ENCODE measurements around the gene IMMP2L. TPM values are rescaled to one million over a fixed set of nuclear protein-coding genes. Genes with fewer than 3 reads are reported as not detected.
A peak's percentile ranks its signal among the peaks of the same experiment; 100 is the strongest.

Gene IMMP2L
- total RNA-seq, 1 donor from 2014 or later, result 16.7 TPM

DNA sequence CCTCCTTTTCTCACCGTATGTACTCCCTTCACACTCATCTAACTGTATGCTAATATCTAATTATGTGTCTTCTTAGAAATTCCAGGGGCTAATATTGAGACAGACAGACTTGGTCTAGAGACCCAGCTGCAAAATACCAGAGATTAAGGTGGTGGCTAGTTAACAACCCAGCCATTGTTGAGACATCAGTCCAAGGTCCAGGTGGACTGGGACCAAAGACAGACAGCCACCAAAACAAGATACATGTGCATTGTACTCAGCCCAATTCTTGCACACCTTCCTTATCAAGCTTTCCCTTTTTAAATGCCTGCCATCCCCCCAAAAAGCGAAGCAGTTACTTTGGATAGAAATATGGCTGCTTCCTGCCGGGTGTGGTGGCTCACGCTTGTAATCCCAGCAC, 514.7 kb downstream of the IMMP2L start:
- Mint-ChIP-seq H3K27me3 (no peaks in the 10 kb centered on the region), H3K4me1 (peaks cover 13% of the 10 kb centered on the region), H3K36me3 (ENCODE audit: low read depth) (peaks cover 9% of the 10 kb centered on the region), H3K9me3 (peaks cover 14% of the 10 kb centered on the region), H3K27ac (no peak overlapping the region), H3K4me3 (no peak overlapping the region)
- intact Hi-C loops (cut with micrococcal nuclease), result no loop called here
- DNase-seq, result no peak

DNA sequence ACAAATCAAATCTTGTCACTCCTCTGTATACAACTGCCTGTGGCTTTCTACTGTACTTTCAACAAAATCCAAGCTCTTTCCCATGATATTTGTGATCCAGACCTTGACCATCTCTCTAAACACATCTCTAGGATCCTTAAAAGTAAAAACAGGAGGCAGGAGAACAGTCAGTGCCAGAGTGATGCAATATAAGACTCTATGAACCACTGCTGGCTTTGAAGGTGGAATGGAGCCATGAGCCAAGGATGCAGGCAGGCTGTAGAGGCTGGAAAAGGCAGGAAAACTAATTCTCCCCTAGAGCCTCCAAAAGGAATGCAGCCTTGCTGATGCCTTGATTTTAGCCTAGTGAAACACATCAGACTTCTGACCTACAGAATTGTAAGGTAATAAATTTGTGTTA, 516.8 kb downstream of the IMMP2L start:
- no peak overlapping the region for H3K4me3 Mint-ChIP-seq
- peaks cover 13% of the 10 kb centered on the region for H3K4me1 Mint-ChIP-seq
- peaks cover 6% of the 10 kb centered on the region for H3K36me3 Mint-ChIP-seq (ENCODE audit: low read depth)
- no peak for DNase-seq
- H3K9me3 Mint-ChIP-seq, result peaks cover 10% of the 10 kb centered on the region
- intact Hi-C loops (cut with micrococcal nuclease), result no loop called here
- H3K27me3 Mint-ChIP-seq, result no peaks in the 10 kb centered on the region
- no peak overlapping the region for H3K27ac Mint-ChIP-seq

- Mint-ChIP-seq H3K4me1 (peaks cover 11% of the 10 kb centered on the region), H3K27ac (no peak overlapping the region), H3K4me3 (no peak overlapping the region), H3K36me3 (ENCODE audit: low read depth) (peaks cover 4% of the 10 kb centered on the region), H3K9me3 (peaks cover 10% of the 10 kb centered on the region), H3K27me3 (no peaks in the 10 kb centered on the region)
- intact Hi-C loops (cut with micrococcal nuclease), result no loop called here
- no peak for DNase-seq
These were observed 518.7 kb downstream of the IMMP2L start for GRCh38 chr7:111043561-111043960.

- no peak overlapping the region for H3K27ac Mint-ChIP-seq
- H3K4me1 Mint-ChIP-seq, result peaks cover 17% of the 10 kb centered on the region
- no peak overlapping the region for H3K4me3 Mint-ChIP-seq
- peaks cover 7% of the 10 kb centered on the region for H3K9me3 Mint-ChIP-seq
- no peak for DNase-seq
- no peaks in the 10 kb centered on the region for H3K27me3 Mint-ChIP-seq
- intact Hi-C loops (cut with micrococcal nuclease), result no loop called here
- peaks cover 4% of the 10 kb centered on the region for H3K36me3 Mint-ChIP-seq (ENCODE audit: low read depth)
These were observed 519.5 kb downstream of the IMMP2L start for GRCh38 chr7:111042842-111043241.

- DNase-seq, result no peak
- H3K9me3 Mint-ChIP-seq, result peaks cover 3% of the 10 kb centered on the region
- H3K27ac Mint-ChIP-seq, result peak overlapping the region; percentile 35
- H3K27me3 Mint-ChIP-seq, result no peaks in the 10 kb centered on the region
- H3K4me1 Mint-ChIP-seq, result peaks cover 17% of the 10 kb centered on the region
- intact Hi-C loops (cut with micrococcal nuclease), result no loop called here
- H3K4me3 Mint-ChIP-seq, result peak overlapping the region; percentile 24
- H3K36me3 Mint-ChIP-seq (ENCODE audit: low read depth), result peaks cover 2% of the 10 kb centered on the region
These were observed 520.7 kb downstream of the IMMP2L start for GRCh38 chr7:111041577-111041976.

GRCh38 chr7:111038185-111038584, 524.1 kb downstream of the IMMP2L start:
- H3K4me3 Mint-ChIP-seq, result no peak overlapping the region

GRCh38 chr7:111031916-111032315, 530.4 kb downstream of the IMMP2L start:
- peaks cover 7% of the 10 kb centered on the region for H3K36me3 Mint-ChIP-seq (ENCODE audit: low read depth)
- no peaks in the 10 kb centered on the region for H3K27me3 Mint-ChIP-seq
- H3K9me3 Mint-ChIP-seq, result no peaks in the 10 kb centered on the region
- H3K4me1 Mint-ChIP-seq, result peaks cover 34% of the 10 kb centered on the region
- DNase-seq, result no peak
- intact Hi-C loops (cut with micrococcal nuclease), result no loop called here
- H3K27ac Mint-ChIP-seq, result no peak overlapping the region
- no peak overlapping the region for H3K4me3 Mint-ChIP-seq

More at GRCh38 chr7:111038185-111038584, 524.1 kb downstream of the IMMP2L start:
- no peaks in the 10 kb centered on the region for H3K27me3 Mint-ChIP-seq
- no peaks in the 10 kb centered on the region for H3K36me3 Mint-ChIP-seq (ENCODE audit: low read depth)
- no peak for DNase-seq
- no peaks in the 10 kb centered on the region for H3K9me3 Mint-ChIP-seq
- intact Hi-C loops (cut with micrococcal nuclease), result no loop called here
- H3K4me1 Mint-ChIP-seq, result peaks cover 14% of the 10 kb centered on the region
- H3K27ac Mint-ChIP-seq, result no peak overlapping the region

GRCh38 chr7:111030336-111030735, 532.0 kb downstream of the IMMP2L start:
- H3K36me3 Mint-ChIP-seq (ENCODE audit: low read depth), result peaks cover 9% of the 10 kb centered on the region
- H3K27me3 Mint-ChIP-seq, result no peaks in the 10 kb centered on the region
- DNase-seq, result no peak
- peaks cover 3% of the 10 kb centered on the region for H3K9me3 Mint-ChIP-seq
- H3K4me3 Mint-ChIP-seq, result peak overlapping the region; percentile 68
- peaks cover 48% of the 10 kb centered on the region for H3K4me1 Mint-ChIP-seq
- intact Hi-C loops (cut with micrococcal nuclease), result no loop called here
- H3K27ac Mint-ChIP-seq, result peak overlapping the region; percentile 96

- peaks cover 3% of the 10 kb centered on the region for H3K9me3 Mint-ChIP-seq
- H3K27ac Mint-ChIP-seq, result peak overlapping the region; percentile 96
- H3K4me1 Mint-ChIP-seq, result peaks cover 54% of the 10 kb centered on the region
- peak; percentile 75 for DNase-seq
- H3K4me3 Mint-ChIP-seq, result peak overlapping the region; percentile 68
- intact Hi-C loops (cut with micrococcal nuclease), result loop anchor here (1.0 to 5.0 kb wide), 8 partner anchors 16 to 203 kb away; no protein-coding TSS in a partner anchor
- no peaks in the 10 kb centered on the region for H3K27me3 Mint-ChIP-seq
- peaks cover 9% of the 10 kb centered on the region for H3K36me3 Mint-ChIP-seq (ENCODE audit: low read depth)
These were observed 532.6 kb downstream of the IMMP2L start for GRCh38 chr7:111029574-111030251.

DNA sequence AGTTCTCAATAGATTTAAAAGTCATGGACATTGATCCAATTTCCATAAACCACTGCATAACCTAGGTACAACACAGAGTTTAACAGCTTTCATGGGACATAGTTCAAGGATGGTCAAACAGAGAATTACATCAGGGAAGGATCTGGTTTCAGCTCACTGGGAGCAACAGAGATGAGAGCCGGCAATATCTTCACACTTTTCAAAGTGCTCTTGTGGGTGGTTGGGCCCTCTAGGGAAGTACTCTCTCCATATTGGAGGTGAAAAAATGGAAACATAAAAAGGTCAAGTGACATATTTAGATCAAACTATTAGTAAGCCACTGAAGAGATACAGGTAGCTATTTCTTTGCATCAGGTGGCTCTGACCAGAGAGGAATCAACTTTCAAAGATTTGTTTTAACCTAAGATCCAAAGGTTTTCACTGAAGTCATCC, 533.1 kb downstream of the IMMP2L start:
- intact Hi-C loops (cut with micrococcal nuclease), result loop anchor here (1.0 to 5.0 kb wide), 8 partner anchors 16 to 203 kb away; no protein-coding TSS in a partner anchor
- no peak for DNase-seq

DNA sequence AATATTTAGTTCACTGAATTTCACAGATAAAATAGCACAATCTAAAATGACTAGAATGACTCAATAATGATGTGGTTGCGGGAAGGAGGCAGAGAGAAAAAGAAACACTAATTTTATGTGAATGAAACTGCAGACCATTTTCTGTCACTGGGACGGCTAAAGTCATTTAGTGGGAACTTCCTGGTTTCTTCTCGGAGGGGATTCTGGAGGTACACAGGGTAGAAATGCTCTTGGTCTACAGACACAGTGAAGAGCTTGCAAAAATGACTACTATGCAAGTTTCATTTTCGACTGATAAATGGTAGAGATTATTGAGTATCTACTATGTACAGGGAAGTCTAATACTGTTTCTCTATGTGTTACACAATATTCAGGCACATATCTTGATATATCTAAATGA, 534.9 kb downstream of the IMMP2L start:
- H3K36me3 Mint-ChIP-seq (ENCODE audit: low read depth), result peaks cover 18% of the 10 kb centered on the region
- peak overlapping the region; percentile 73 for H3K27ac Mint-ChIP-seq
- intact Hi-C loops (cut with micrococcal nuclease), result loop anchor here (5.0 kb wide), 3 partner anchors 110 to 205 kb away; no protein-coding TSS in a partner anchor
- no peak for DNase-seq
- peaks cover 3% of the 10 kb centered on the region for H3K9me3 Mint-ChIP-seq
- peak overlapping the region; percentile 66 for H3K4me3 Mint-ChIP-seq
- peaks cover 69% of the 10 kb centered on the region for H3K4me1 Mint-ChIP-seq
- no peaks in the 10 kb centered on the region for H3K27me3 Mint-ChIP-seq

More for the DNA sequence above, 533.1 kb downstream of the IMMP2L start:
- peak overlapping the region; percentile 68 for H3K4me3 Mint-ChIP-seq
- no peaks in the 10 kb centered on the region for H3K27me3 Mint-ChIP-seq
- peak overlapping the region; percentile 96 for H3K27ac Mint-ChIP-seq
- H3K4me1 Mint-ChIP-seq, result peaks cover 60% of the 10 kb centered on the region
- peaks cover 3% of the 10 kb centered on the region for H3K9me3 Mint-ChIP-seq
- H3K36me3 Mint-ChIP-seq (ENCODE audit: low read depth), result peaks cover 10% of the 10 kb centered on the region

GRCh38 chr7:111026806-111027205, 535.5 kb downstream of the IMMP2L start:
- intact Hi-C loops (cut with micrococcal nuclease), result loop anchor here (5.0 kb wide), 3 partner anchors 110 to 205 kb away; no protein-coding TSS in a partner anchor
- H3K36me3 Mint-ChIP-seq (ENCODE audit: low read depth), result peaks cover 18% of the 10 kb centered on the region
- H3K4me3 Mint-ChIP-seq, result peak overlapping the region; percentile 40

DNA sequence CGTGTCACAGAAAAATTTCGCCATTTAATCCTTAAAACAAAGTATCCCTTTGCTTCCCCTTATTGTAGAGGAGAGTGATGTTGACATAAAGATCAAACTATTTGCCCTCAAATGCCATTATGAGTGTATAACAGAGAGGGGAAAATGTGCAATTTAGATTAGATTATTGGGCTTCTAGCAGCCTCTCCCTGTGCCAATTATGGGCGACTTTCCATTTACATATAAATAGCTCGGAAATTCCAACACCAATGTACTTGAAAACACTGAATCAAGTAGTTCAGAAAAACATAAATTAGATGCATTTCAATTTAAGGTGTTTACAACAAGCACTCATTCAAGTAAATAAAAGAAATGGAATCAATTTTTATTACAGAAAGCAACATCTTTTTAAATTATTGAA, 535.9 kb downstream of the IMMP2L start:
- peak overlapping the region; percentile 74 for H3K27ac Mint-ChIP-seq
- peaks cover 8% of the 10 kb centered on the region for H3K9me3 Mint-ChIP-seq
- peaks cover 20% of the 10 kb centered on the region for H3K36me3 Mint-ChIP-seq (ENCODE audit: low read depth)
- H3K4me1 Mint-ChIP-seq, result peaks cover 73% of the 10 kb centered on the region
- no peaks in the 10 kb centered on the region for H3K27me3 Mint-ChIP-seq
- DNase-seq, result no peak
- H3K4me3 Mint-ChIP-seq, result peak overlapping the region; percentile 40
- intact Hi-C loops (cut with micrococcal nuclease), result loop anchor here (5.0 kb wide), 3 partner anchors 111 to 206 kb away; no protein-coding TSS in a partner anchor

More at GRCh38 chr7:111026806-111027205, 535.5 kb downstream of the IMMP2L start:
- no peaks in the 10 kb centered on the region for H3K27me3 Mint-ChIP-seq
- DNase-seq, result no peak
- H3K27ac Mint-ChIP-seq, result peak overlapping the region; percentile 74
- peaks cover 5% of the 10 kb centered on the region for H3K9me3 Mint-ChIP-seq
- H3K4me1 Mint-ChIP-seq, result peaks cover 71% of the 10 kb centered on the region

DNA sequence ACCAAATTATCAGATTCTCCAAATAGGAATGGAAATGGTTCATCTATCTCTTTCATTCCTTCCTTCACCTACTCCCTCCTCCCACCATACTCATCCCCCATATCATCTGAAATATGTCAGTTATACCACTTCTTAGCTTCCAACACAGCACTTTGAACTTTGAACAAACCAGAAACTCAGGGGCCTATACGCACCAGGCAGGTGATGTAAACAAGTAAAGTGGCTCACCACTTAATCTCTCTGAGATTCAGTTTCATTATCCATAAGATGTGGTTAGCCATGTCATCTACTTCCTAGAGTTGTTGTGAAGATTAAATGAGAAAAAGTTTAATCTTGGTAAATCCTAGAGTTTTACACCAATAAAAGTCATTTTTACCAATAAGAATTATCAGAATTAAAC, 537.3 kb downstream of the IMMP2L start:
- Mint-ChIP-seq H3K4me3 (peak overlapping the region; percentile 59), H3K27me3 (no peaks in the 10 kb centered on the region), H3K36me3 (ENCODE audit: low read depth) (peaks cover 30% of the 10 kb centered on the region), H3K4me1 (peaks cover 75% of the 10 kb centered on the region), H3K9me3 (peaks cover 15% of the 10 kb centered on the region), H3K27ac (peak overlapping the region; percentile 84)
- DNase-seq, result peak; percentile 88
- intact Hi-C loops (cut with micrococcal nuclease), result loop anchor here (1.0 to 5.0 kb wide), 7 partner anchors 12 to 207 kb away; no protein-coding TSS in a partner anchor

All from activated CD4-positive, alpha-beta T cell treated with anti-CD3 and anti-CD28 coated beads, Interleukin-2, amount 10 ng/mL, durations not matched to agents 24 days and 14 days (primary cell).